GM12875 (cell line): ENCODE measurements around the gene NXPE1.
"Not testable (repeated sequence)": the region's sequence is repeated elsewhere in the genome, so short reads cannot be mapped to it uniquely, and the experiment has no call there.

ENCODE experiments used
- H3K4me3 ChIP-seq: one replicate; pipeline ENCODE4 v1.5.1; 2011; ENCODE audit warnings: low read depth, low read length, control low read depth
- TF ChIP-seq, protein P1 (sequence below): IDR thresholded peaks from 2 replicates; pipeline ENCODE4 v1.5.1; 2011; ENCODE audit warnings: low read depth, mild to moderate bottlenecking, control low read depth, inconsistent platforms, low read length, moderate library complexity, borderline replicate concordance; ENCODE audit not compliant: insufficient read depth

NXPE1 gene

DNA sequence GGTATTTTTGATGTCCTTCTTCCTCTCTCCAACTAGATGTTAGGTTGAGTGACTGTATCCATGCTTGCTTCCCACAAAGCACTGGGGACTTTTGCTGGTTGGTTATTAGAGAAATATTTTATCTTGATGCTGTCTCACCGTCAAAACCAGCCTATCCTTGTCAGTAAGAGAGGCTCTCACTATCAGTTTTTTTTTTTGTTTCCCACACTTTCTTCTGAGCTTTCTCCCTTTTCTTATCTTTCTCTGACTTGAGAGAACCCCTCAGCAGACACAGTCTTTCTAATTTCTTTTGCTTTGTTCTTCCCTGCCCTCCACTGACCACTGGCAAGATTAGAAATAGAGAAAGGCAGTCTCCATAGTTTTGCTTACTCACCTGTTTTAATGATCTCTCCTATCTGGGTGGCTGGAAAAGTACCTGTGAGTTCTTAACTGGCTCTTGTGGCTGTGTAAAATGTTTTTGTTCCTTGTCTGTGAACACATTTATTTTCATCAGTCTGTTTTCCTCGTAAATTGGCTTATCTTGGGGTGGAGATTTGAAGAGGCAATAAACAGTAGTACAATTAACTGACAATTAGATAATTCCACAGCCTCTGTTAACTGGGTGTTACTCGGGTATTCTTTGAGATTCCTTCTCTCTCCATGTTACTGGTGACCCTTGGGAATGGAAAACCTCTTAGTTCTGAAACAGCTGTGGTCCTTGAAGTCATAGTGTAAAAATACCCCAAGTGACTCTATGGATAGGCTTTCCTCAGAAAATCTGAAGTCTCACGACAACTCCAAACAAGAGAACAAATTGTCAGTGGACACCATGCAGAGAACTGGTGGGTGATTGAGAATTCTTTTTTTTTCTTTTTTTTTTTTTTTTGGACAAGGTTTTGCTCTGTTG is at the start of gene NXPE1:
Gene NXPE1, minus strand, starts transcription at position 457 of the 886 bp plus-strand sequence. CDS start 8,680 bp downstream, outside the sequence.
- H3K4me3 ChIP-seq, result no peak within 1 kb of the TSS
- TF ChIP-seq, protein P1, sequence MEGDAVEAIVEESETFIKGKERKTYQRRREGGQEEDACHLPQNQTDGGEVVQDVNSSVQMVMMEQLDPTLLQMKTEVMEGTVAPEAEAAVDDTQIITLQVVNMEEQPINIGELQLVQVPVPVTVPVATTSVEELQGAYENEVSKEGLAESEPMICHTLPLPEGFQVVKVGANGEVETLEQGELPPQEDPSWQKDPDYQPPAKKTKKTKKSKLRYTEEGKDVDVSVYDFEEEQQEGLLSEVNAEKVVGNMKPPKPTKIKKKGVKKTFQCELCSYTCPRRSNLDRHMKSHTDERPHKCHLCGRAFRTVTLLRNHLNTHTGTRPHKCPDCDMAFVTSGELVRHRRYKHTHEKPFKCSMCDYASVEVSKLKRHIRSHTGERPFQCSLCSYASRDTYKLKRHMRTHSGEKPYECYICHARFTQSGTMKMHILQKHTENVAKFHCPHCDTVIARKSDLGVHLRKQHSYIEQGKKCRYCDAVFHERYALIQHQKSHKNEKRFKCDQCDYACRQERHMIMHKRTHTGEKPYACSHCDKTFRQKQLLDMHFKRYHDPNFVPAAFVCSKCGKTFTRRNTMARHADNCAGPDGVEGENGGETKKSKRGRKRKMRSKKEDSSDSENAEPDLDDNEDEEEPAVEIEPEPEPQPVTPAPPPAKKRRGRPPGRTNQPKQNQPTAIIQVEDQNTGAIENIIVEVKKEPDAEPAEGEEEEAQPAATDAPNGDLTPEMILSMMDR, result no peak

DNA sequence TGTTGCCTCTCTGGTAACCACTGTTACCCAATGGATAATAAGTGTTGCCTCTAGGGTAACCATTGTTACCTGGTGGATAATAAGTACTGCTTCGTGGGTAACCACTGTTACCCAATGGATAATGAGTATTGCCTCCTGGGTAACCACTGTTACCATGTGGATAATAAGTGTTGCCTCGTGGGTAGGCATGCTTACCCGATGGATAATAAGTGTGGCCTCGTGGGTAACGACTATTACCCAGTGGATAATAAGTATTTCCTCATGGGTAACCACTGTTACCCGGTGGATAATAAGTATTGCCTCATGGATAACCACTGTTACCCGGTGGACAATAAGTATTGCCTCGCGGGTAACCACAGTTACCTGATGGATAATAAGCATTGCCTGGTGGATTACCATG is 49.7 kb upstream of the NXPE1 start:
- no peak overlapping the region for H3K4me3 ChIP-seq
- TF ChIP-seq, protein P1, result no peak

DNA sequence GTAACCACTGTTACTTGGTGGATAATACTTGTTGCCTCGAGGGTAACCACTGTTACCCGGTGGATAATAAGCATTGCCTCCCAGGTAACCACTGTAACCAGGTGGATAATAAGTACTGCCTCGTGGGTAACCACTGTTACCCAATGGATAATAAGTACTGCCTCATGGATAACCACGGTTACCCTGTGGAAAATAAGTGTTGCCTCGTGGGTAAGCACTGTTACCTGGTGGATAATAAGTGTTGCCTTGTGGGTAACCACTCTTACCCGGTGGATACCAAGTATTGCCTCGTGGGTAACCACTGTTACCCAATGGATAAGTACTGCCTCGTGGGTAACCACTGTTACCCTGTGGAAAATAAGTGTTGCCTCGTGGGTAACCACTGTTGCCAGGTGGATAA is 48.9 kb upstream of the NXPE1 start:
- not testable (repeated sequence) for H3K4me3 ChIP-seq

DNA sequence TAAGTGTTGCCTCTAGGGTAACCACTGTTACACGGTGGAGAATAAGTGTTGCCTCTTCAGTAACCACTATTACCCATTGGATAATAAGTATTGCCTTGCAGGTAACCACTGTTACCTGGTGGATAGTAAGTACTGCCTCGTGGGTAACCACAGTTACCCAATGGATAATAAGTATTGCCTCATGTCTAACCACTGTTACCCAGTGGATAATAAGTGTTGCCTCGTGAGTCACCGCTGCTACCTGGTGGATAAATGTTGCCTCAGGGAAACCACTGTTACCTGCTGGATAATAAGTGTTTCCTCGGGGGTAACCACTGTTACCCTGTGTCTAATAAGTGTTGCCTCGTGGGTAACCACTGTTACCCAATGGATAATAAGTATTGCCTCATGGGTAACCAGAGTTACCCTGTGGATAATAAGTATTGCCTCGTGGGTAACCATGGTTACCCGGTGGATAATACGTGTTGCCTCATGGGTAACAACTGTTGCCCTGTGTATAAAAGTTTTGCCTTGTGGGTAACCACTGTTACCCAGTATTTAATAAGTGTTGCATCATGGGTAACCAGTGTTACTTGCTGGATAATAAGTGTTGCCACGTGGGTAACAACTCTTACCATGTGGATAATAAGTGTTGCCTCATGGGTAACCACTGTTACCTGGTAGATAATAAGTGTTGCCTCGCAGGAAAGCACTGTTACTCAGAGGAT is 48.2 kb upstream of the NXPE1 start:
- TF ChIP-seq, protein P1, result no peak
- no peak overlapping the region for H3K4me3 ChIP-seq

DNA sequence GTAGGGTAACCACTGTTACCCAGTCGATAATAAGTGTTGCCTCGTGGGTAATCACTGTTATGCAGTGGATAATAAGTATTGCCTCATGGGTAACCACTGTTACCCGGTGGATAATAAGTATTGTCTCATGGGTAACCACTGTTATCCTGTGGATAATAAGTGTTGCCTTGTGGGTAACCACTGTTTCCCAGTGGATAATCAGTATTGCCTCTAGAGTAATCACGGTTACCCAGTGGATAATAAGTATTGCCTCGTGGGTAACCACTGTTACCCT is 47.1 kb upstream of the NXPE1 start:
- not testable (repeated sequence) for H3K4me3 ChIP-seq

DNA sequence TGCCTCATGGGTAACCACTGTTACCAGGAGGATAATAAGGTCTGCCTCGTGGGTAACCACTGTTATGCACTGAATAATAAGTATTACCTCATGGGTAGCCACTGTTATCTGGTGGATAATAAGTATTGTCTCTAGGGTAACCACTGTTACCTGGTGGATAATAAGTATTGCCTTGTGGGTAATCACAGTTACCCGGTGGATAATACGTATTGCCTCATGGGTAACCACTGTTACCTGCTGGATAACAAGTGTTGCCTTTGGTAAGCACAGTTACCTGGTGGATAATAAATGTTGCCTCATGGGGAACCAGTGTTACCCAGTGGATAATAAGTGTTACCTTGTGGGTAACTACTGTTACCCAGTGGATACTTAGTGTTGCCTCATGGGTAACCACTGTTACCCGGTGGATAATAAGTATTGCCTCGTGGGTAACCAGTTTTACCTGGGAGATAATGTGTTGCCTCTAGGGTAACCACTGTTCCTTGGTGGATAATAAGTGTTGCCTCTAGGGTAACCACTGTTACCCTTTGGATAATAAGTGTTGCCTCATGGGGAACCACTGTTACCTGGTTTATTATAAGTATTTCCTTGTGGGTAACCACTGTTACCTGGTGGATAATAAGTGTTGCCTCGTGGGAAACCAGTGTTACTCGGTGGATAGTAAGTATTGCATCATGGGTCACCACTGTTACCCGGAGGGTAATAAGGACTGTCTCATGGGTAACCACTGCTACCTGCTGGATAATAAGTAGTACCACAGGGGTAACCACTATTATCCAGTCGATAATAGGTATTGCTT is 46.5 kb upstream of the NXPE1 start:
- TF ChIP-seq, protein P1, result no peak
- H3K4me3 ChIP-seq, result no peak overlapping the region

DNA sequence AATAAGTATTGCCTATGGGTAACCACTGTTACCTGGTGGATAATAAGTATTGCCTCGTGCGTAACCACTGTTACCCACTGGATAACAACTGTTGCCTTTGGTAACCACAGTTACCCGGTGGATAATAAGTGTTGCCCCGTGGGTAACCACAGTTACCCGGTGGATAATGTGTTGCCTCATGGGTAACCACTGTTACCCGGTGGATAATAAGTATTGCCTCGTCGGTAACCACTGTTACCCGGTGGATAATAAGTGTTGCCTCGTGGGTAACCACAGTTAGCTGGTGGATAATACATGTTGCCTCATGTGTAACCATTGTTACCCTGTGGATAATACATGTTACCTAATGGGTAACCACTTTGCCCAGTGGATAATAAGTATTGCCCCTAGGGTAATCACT is 45.7 kb upstream of the NXPE1 start:
- TF ChIP-seq, protein P1, result no peak
- no peak overlapping the region for H3K4me3 ChIP-seq

DNA sequence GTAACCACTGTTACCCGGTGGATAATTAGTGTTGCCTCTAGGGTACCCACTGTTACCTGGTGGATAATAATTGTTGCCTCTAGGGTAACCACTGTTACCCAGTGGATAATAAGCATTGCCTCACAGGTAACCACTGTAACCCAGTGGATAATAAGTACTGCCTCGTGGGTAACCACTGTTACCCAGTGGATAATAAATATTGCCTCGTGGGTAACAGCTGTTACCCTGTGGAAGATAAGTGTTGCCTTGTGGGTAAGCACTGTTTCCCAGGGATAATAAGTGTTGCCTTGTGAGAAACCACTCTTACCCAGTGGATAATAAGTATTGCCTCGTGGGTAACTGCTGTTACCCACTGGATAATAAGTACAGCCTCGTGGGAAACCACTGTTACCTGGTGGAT is 45.2 kb upstream of the NXPE1 start:
- no peak overlapping the region for H3K4me3 ChIP-seq
- TF ChIP-seq, protein P1, result no peak
